GM12874 (cell line): Measurements from ENCODE around the gene FXYD7.

Experiments
- TF ChIP-seq, protein P1 (sequence below): IDR thresholded peaks from 2 replicates; pipeline ENCODE4 v1.5.1; 2011; ENCODE audit warnings: low read depth, mild to moderate bottlenecking, control low read depth, low read length, moderate library complexity; ENCODE audit not compliant: insufficient read depth

The FXYD7 gene

DNA sequence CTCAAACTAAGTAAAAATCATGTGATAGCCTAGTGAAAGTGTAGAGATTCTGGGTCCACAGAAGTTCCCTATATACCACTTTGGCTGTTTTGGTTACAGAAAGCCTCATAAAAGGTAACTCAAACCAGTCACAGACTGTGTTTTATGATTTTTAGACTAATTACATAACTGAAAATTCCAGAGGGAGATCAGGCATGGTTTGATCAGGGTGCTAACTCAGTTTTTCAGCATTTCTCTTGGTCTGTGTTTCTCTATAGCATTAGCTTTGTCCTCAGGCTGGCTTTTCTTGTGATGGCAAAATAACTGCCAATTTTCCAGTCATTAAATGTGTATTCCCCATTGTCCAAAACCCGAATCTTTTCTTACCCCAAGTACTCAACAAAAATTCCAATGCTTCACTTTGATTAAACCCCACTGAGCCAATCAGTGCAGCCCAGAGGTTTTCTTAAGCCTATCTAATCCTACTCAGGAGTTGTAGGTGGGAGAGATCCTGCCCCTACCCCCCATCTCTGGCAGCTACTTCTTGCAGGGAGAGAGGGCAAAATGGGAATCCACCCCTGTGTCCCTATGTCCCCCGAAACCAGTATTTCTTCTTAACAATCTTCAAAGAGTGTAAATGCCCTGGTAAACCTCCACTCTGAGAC lies 36.0 kb upstream of the FXYD7 start:
- TF ChIP-seq, protein P1, sequence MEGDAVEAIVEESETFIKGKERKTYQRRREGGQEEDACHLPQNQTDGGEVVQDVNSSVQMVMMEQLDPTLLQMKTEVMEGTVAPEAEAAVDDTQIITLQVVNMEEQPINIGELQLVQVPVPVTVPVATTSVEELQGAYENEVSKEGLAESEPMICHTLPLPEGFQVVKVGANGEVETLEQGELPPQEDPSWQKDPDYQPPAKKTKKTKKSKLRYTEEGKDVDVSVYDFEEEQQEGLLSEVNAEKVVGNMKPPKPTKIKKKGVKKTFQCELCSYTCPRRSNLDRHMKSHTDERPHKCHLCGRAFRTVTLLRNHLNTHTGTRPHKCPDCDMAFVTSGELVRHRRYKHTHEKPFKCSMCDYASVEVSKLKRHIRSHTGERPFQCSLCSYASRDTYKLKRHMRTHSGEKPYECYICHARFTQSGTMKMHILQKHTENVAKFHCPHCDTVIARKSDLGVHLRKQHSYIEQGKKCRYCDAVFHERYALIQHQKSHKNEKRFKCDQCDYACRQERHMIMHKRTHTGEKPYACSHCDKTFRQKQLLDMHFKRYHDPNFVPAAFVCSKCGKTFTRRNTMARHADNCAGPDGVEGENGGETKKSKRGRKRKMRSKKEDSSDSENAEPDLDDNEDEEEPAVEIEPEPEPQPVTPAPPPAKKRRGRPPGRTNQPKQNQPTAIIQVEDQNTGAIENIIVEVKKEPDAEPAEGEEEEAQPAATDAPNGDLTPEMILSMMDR = no peak

GRCh38 chr19:35107545-35107944 lies 35.5 kb upstream of the FXYD7 start:
- TF ChIP-seq, protein P1 = no peak

GRCh38 chr19:35108730-35109129 lies 34.3 kb upstream of the FXYD7 start:
- TF ChIP-seq, protein P1 = no peak

DNA sequence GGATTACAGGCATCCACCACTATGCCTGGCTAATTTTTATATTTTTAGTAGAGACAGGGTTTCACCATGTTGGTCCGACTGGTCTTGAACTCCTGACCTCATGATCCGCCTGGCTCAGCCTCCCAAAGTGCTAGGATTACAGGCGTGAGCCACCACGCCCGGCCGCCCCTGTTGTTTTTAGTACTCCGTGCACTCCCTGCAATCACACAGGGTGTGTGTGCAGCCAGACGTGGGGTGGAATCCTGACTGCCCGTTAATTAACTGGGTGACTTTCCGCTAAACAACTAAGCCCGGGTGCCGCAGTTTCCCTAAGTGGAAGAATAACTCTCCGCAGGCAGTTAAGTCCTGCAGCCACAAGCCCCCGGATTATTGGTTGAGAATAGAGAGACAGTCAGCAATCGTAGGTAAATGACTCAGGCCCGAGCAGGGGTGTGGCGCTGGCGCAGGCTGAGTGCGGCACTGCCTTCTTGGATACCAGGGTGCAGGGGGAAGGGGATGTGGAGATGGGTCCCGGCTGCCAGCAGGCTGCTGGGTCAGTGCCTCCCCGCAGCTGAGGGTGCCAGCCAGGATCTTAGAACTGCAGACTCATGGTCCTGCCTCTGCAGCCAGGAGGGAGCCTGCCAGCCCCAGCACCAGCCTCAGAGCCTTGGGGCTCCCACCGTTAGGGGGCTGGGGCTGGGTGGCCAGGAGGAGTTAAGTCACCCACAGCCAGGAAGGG lies 33.5 kb upstream of the FXYD7 start:
- TF ChIP-seq, protein P1 = no peak

GRCh38 chr19:35110974-35111373 lies 32.1 kb upstream of the FXYD7 start:
- TF ChIP-seq, protein P1 = no peak

DNA sequence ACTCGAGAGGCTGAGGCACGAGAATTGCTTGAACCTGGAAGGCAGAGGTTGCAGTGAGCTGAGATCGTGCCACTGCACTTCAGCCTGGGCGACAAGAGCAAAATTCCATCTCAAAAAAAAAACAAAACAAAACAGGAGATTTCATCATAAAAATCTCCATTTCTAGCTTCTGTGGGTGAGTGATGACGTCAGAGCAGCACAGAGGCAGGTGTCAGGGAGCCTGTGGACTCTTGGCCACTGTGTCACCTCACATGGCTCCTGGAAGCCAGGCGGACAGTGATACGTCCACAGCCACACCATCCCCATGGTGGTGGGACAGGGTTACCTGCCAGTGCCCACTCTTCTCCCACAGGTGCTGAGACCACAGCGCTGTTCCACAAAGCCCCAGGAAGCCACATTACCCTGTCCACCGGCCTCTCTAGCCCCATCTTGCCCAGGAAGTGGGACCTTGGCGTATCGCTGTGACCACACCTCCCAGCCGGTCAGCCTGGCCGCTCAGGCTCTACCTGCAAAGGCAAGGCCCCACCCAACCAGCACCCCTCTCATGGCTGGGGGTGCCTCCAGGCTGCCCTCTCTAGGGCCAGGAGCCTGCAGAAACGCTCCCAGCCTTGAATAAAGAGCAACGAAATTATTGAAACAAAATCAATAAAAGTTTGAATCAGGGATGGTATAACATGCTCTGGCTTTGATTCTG lies 29.9 kb upstream of the FXYD7 start:
- TF ChIP-seq, protein P1 = no peak

- TF ChIP-seq, protein P1 = peak; percentile 98
Measured at GRCh38 chr19:35114353-35115176, 28.5 kb upstream of the FXYD7 start.
